Measurements from ENCODE around the gene WWC1.
"Not testable (repeated sequence)": the region's sequence is repeated elsewhere in the genome, so short reads cannot be mapped to it uniquely, and the experiment has no call there.

WWC1 gene

DNA sequence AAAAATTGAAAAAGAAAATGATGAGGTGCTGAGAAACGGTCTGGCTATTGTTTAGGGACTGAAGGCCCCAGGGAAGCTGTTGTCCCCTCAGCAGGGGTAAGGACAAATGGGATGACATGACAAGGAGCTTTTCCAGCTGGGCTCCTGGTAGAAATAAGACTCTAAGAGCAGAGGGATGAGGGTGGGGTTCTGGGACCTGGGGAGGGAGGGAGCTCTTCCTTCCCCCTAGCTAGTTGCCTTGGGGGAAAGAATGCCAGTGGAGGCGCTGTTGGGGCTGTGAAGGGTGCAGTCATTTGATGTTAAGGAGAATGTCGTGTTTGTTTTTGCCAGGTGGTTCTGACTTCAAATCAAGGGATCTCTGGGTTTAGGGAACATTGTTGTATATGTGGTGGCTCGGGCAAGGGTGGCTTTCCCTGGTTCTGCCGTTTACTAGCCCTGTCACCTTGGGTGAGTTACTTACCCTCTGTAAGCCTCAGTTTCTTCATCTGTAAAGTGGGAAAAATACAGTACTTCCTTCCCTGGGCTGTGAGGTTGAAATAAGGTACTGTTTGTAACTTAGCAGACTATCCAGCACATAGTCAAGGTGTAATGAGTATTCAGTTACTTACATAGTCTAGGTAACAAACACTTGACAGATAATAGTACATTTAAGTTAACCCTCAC, 47.8 kb downstream of the WWC1 start:
- no peak for DNase-seq

DNA sequence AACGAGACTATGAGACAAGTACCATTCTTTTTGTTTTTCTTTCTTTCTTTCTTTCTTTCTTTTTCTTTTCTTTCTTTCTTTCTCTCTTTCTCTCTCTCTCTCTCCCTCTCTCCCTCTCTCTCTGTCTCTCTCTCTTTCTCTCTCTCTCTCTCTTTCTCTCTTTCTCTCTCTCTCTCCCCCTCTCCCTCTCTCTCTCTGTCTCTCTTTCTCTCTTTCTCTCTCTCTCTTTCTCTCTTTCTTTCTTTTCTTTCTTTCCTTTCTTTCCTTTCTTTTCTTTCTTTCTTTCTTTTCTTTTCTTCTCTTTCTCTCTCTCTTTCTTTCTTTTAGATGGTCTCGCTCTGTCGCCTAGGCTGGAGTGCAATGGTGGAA, 48.3 kb downstream of the WWC1 start:
- not testable (repeated sequence) for DNase-seq

DNA sequence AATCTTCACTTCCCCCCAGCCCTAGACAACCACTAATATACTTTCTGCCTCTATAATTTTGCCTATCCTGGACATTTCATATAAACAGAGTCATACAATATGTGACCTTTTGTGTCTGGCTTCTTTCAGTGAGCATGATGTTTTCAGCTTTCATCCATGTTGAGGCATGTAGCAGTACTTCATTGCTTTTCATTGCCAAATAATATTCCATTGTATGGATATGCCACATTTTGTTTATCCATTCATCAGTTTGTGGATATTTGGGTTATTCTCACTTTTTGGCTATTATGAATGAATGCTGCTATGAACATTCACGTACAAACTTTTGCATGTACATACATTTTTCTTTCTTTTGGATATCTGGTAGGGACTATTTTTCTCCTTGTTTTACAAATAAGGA, 49.0 kb downstream of the WWC1 start:
- no peak for DNase-seq

DNA sequence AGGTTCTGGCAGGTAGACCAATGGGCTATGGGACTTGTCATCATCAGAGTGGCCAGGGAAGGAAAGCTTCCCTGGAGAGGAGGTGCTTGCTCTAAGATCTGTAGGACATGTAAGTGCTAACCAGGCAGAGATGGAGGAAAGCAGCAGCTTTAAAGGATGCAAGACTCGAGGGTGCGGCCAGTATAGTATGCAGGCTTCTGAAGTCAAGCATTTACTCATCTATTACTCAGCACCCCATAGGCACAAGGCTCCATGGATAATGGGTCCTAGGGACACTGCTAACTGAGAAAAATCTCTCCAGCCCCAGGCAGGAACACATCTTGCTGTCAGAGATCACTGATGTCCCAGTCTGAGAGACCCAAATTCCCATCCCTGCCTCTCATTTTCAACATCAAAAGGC, 49.7 kb downstream of the WWC1 start:
- DNase-seq = no peak

DNA sequence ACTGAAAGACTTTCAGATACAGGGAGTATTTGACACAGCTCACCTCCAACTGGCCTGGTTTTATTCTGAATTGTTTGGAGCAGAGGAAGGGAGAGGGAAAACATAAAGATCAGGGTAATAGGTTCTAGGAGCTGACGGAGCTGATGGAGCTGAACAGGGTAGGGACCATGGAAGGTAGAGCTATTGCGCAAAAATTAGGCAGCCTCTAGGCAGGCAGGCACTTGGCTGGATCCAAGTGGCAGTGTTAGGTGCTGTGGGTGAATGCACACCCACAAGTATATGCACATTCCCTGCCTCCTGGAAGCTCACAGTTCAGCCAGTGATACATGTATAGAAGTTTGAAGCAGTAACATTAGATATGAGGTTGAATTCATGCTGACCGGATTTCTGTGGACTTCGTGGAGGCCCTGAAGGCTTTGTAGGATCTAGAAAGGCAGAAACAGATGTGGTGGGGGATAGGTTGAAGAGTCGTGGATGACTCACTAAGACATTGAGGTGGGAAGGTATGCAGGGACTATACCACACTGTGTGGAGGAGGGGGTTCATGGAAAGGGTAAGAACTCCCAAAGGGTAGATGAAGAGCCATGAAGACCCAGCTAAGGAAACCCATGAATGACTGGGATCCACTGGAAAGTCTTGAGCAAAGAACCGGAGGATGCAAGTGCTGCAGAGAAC, 50.8 kb downstream of the WWC1 start:
- DNase-seq = no peak

DNA sequence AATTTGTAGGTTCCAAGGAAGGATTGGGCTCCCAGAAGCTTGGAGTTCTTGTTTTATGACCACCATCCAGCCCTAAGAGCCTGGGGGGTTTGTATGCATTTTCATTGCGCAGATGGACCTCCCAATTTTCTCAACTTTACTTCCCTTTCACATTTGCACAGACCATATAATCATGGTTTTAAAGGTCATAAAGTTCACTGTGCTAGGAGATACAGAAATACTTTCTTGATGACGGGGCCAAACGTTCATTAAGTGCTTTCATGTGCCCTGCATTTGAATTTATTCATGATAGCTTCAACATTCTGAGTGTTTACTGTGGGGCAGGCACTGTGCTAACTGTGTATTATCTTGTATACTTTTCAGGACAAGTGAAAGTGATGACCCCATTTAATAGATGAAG, 51.5 kb downstream of the WWC1 start:
- DNase-seq = no peak

DNA sequence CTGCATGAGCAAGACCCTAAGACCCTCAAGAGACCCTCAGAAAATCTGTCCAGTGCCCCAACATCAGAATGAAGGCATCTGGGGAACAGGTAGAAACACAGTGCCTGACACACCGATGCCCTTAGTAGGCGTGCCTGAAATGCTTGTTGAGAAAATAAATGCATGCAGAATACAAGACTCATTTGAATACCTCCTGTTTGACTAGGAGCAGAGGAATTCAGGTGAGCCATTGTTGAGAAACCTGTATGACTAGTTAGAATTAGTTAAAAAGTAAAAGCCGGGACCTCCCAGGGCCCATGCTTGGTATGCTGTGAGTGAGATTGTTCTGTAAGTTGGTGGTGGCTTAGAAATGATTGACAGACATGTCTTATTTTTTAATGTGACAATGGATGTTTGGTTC, 55.0 kb downstream of the WWC1 start:
- no peak for DNase-seq

DNA sequence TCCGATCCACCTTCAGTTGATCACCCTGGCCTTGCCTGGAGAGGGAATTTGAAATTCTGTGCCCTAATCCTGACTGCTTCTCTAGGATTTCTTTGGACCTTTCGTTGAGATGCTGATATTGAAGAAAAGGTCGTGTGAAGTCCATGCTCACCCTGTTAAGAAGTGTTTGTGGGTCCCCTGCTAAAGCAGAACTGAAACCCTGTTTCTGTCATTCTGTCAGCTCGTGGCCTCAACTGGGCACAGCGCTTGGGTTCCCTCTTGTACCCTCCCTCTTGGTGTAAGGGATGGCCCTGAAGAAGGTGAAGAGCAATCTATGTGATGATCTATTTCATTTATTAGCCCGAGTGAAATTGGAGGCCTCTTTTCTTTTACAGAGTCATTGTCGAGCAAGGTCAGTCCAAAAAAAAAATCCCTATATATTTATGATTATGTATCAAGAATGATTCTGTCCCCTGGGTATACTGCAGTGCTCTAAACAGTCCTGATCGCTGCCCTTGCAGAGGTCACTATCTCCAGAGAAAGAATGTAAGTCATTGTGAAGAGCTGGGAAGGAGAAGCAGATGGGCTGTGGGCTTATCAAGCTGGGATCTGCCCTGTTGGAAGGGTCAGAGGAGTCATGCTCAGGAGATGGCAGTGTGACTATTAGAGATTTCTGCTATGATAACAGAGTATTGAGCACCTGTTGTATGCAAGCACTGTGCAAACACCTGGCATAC, 56.1 kb downstream of the WWC1 start:
- no peak for DNase-seq

DNA sequence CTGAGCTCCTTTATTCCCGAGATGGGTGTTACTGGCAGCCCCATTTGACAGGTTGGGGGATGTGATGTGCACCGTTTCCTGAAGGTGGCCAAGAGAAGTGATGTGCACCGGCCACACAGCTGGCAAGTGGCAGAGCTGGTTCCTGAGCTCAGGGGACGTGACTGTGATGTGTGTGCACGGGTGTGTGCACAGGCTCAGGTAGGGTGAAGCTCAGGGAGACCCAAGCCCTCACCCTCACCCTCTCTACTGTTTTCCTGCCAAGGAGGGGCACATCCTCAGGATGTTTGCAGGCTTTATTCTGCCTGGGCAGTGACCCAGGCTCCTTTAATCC, 56.6 kb downstream of the WWC1 start:
- no peak for DNase-seq

DNA sequence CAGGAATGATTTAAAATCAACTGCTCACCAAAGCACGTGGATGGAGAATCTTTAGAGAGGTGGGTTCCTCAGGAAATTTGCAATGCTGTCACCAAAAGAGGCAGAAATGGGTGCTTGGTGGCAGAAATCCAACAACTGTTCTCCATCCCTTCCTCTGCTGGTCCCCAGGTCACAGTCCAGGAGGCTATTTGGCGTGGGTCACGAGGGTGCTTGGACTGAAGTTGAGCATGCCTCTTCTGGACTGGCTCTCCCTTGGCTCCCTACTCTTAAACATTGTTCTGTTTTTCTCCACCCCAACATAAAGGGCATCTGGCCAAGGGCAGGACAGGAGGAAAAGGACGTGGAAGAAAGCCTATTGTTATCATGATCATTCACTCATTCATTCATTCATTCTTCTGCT, 58.9 kb downstream of the WWC1 start:
- no peak for DNase-seq

DNA sequence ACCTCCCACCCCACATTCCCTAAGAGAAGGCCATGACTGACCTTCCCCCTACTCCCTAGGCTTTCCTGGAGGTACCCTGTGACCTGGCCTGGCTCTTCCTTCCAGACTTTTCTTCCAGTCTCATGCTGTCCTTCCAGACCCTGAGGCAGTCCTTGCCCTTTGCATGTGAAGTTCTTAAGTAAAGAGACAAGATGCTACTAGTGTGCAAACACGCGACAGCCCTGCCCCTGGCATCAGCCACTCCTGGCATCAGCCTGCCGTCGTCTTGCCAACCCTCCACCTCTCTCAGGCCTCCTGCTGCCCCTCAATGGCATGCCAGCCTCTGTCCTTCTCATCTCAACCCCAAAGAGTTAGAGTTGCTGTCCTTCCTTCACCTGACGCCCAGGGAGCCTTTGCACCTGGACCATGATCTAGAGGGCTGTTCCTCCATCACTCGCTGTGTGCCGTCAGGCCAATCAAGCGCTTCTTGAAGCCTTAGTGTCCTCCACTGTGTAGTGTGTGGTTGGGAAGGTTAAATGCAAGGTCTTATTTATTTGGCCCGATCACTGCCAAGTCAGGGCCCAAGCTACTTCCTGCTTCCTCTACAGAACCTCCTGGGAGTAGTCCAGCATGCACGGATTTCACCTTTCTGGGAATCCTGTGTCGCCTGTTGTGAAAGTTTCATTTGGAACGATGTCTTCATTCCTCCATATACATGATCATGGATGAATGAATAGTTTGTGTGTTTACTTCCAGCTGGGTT, 61.9 kb downstream of the WWC1 start:
- DNase-seq = no peak

DNA sequence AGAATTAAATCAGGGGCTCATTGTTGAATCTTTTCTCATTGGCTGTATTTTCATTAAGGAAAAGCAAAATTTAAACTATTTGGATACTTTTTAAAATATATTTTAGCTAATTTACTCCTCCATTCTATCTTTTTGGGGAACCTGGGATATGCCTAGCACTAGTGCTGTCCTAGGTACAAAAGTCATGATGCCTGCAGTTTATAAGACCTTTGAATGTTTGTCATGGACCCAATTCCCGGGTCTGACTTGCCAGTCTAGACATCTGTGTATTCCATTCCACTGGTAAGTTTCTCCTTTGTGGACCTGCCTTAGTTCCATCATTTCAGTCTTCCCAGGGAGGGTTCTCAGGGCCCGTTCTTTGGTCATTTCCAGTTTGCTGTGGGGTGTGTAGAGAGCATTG, 63.0 kb downstream of the WWC1 start:
- DNase-seq = no peak

DNA sequence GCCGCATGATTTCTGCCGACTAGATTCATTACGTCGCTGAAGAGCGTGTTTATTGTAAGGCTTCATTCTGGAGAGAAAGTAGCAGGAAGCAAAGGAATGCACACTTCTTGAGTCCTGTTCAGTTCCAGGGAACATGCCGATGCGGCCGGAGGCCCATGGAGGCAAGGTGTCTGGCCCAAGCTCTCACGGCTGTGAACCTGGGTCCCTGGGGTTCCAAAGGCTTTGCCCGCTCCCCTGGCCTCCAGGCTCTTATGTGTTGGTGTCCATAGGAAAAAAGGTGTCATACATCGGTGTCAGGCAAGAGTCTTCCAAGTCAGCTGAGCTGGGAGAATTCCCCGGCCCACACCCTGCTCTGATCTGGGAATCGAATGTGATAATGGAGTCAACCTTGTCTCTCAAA, 64.7 kb downstream of the WWC1 start:
- no peak for DNase-seq

DNA sequence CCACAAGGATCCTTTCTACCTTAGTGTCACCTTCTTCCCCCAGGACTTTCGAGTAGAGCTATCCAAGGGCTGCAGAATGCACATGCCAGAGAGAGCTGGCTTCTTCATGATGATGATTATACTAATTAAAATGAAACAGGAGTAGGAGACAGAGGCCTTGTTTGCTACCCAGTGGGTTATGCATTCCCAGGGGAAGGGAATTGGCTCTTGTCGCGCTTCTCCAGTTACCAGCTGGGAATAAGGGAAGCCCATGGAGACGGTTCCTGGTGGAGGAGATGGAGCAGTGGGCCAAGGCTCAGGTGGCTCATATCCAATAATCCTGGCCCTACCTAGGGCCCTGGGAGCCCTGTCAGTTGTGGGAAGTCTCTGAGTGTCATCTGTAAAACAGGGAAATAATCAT, 65.1 kb downstream of the WWC1 start:
- DNase-seq = no peak

DNA sequence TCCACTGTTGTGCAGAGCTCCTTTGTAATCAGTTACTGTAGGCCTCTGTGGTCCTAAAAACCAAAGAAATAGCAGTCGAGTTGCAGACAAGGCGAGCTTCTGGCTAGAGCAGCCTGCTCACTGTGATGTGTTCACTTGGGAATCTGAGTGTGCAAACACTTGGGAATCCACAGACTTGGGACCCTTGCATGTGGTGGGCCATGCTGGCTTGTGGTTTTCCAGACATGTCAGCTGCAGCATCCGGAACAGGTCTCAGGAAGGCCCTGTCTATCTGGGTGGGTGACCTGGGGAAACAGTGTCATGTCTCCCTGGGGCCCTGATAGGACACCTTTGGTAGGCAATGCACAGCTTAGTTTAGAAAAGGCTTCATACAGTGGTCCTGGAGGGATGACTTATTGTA, 66.4 kb downstream of the WWC1 start:
- DNase-seq = no peak

DNA sequence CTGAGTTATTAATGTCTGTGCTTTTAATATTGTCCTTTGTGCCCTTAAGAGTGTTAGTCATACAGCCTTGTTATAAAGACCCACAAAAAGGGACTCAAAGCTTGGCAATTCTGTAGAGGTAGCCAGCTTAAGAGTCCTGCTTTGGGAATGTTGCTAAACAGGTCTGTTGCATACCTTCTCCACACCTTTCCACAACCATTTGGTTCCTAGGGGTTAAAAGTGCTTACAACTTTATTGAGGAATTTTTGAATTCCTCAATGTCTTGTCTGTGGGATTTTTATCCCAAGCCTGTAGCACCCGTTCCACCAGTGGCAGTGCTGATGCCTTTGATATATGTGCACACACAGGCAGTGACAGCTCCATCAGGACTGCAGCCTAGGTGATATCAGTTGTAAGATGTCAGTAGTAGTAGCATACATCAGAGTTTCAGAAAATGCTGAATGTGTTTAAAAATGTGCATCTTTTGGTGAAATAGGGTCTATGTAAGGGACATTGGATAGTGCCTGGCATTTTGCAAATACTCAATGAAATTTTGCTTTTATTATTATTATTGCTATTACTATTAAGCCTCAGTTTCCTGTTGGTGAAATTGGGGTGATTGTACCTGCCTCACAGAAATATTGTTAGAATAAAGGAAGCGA, 68.5 kb downstream of the WWC1 start:
- no peak for DNase-seq

DNA sequence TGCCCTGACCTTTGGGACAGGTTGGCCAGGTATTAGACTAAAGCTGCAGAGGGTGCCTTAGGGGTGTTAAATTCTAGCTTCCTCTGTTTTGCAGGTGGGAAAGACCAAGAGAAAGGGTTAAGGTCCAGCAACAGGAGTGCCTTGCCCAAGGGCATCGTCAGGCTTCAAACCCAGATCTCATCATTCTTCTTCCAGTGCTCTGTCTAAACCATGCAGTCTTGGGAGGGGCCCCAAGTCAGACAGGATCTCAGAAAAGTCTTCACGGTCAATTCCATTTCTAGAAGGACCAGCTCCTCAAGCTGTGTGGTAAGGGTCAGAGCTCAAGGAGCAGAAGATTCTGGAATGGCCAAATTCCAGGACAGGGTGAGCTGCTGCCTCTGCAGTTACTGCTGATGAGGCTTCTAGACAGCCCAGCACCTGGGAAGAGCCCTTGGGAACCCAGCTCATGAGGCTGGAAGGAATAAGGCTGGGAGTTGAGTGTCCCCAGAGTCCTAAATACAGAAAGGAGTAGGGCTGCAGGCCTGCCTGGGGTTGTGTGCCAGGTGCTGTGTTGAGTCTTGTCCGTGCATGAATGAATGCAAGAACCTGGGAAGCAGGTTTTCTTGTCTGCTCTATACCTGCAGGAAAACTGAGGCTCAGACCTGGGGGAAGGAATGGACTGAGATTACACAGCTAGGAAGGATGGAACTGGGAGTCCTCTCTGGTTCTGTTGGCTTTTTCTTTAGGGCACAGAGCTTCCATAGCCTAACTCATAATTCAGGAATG, 69.3 kb downstream of the WWC1 start:
- DNase-seq = no peak

DNA sequence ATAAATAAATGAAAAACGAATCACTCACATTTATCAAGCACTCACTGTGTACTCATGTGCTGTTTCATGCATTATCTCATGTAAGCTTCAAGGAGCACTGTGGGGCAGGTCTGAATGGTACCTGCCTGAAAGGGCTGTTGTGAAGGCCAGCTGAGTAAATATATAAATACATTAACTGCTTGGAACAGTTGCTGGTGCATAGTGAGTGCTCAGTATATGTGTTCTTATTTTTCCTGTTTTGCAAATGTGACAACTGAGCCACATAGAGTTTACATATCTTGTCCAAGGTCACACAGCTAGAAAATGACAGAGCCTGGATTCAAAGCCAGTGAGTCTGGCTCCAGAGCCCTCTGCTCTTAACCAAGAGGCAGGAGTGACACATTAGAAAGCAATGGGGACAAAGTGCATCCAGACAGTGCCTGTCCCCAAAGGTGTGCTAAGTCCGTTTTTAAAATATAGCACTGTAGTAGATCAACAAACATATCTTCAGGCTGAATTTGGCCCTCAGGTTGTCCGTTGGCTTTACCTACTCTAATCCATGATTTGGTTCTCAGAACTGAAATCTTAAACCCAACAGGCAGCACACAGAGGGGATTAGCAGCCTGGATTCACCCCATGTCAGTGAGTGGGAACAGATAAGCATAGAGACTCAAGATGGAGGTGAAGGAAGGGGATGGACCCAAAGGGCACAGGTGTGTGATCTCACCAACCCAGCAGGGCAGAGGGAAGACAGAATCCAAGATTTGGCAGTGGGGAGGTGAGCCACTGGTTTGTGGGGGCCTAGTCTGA, 70.8 kb downstream of the WWC1 start:
- no peak for DNase-seq

DNA sequence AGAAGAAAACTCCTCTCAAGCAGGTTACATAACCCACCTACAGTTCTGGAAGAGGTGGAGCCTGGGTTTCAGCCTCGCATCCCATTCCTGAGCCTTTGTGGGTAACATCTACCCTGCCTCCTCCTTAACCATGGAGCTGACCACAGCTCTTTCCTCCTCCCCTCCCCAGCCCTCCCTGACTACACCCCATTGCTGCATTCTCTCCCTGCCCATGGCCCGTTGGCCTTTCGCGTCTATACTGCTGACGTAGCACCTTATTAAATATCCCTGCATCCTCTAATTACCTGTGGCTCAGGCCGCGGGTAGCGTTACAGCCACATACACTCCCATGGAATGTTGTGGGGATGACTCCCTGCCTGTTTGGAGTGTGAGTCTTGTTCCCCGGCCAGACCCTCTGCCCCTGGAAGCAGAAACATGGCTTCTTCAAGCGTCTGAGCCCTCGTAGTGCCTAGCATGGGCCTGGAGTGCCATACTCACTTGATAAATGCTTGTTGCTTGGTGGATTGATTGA, 72.8 kb downstream of the WWC1 start:
- no peak for DNase-seq

DNA sequence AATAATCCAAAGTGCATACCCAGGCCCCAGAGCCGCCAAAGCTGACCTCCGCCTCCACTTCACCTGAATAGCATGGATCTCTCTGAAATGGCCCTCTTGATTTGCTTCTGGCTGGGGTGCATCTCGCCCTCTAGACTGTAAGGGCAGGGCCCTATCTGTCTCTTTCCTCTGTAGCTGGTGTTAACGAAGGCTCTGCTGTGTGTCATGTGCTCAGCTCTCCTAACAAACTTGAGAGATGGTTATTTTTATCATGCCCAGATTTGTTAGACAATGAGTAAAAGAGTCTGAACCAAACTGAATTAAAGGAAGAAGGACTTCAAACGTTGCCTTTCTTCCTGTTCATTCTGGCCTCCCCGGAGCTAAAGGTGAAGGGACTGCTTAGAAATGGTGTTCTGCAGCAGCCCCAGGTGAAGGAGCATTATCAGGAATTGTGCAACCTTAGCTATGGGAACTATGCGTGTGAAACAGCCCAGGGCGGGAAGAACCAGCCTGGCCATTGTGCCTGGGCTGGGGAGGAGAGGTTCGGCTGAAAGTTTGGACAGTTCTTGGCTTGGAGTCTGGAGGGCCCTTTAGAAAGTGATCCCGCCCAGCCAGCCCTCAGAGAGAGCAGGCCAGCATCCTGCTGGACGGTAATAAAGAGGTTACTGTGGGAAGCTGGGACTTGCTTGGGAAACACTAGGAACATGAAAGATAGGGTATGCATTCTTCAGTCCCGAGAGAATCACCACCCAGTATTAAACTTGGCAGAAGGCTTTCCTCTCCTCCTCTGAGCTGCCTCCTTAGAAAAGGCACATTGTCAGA, 73.5 kb downstream of the WWC1 start:
- no peak for DNase-seq

Measured in inflammatory macrophage (primary cell).